ENCODE data around the gene VPS37D.

GRCh38 chr7:73678862-73679261 lies 11.2 kb downstream of the VPS37D start:
- TF ChIP-seq CTCF (conservative IDR thresholded peaks at IDR 0.05; ENCODE audit: low read depth, low read length) (no peak), EZH2 (IDR thresholded peaks at IDR 0.05; ENCODE audit: borderline replicate concordance, low read depth, low read length, poor library complexity, severe bottlenecking) (no peak)
